Measurements from ENCODE around the gene KRTAP10-2. TPM values are rescaled to one million over a fixed set of nuclear protein-coding genes. Genes with fewer than 3 reads are reported as not detected.

Gene KRTAP10-2
- total and polyA plus RNA-seq, 3 donors from 2014 or later: not detected

- intact Hi-C loops (cut with DNase I; ENCODE audit: low total_unique reads): no loop called here
- no peak overlapping the region for H3K4me3 ChIP-seq
- no peaks in the 10 kb centered on the region for H3K27me3 ChIP-seq
- no peaks in the 10 kb centered on the region for H3K9me3 ChIP-seq
- no peak overlapping the region for H3K27ac ChIP-seq
- 75 to 77% methylated on average over 12 of the region's 12 CpGs for WGBS, 2 donors
- TF ChIP-seq CTCF (IDR thresholded peaks at IDR 0.05): no peak
- TF ChIP-seq POLR2A (IDR thresholded peaks at IDR 0.05): no peak
- H3K36me3 ChIP-seq (ENCODE audit: low read depth, missing control alignments): no peaks in the 10 kb centered on the region
- peak; percentile 31 for DNase-seq
- H3K4me1 ChIP-seq: no peaks in the 10 kb centered on the region
Observed at GRCh38 chr21:44509539-44509938, 41.8 kb downstream of the KRTAP10-2 start.

GRCh38 chr21:44508711-44509445, 42.4 kb downstream of the KRTAP10-2 start:
- 83 to 86% methylated on average over 13 to 30 of the region's 30 CpGs for WGBS, 2 donors
- DNase-seq: no peak
- H3K9me3 ChIP-seq: no peaks in the 10 kb centered on the region
- no peaks in the 10 kb centered on the region for H3K27me3 ChIP-seq
- H3K4me1 ChIP-seq: no peaks in the 10 kb centered on the region
- intact Hi-C loops (cut with DNase I; ENCODE audit: low total_unique reads): no loop called here
- no peak overlapping the region for H3K27ac ChIP-seq
- no peak overlapping the region for H3K4me3 ChIP-seq
- TF ChIP-seq CTCF (IDR thresholded peaks at IDR 0.05): no peak
- no peak for TF ChIP-seq POLR2A (IDR thresholded peaks at IDR 0.05)
- no peaks in the 10 kb centered on the region for H3K36me3 ChIP-seq (ENCODE audit: low read depth, missing control alignments)

DNA sequence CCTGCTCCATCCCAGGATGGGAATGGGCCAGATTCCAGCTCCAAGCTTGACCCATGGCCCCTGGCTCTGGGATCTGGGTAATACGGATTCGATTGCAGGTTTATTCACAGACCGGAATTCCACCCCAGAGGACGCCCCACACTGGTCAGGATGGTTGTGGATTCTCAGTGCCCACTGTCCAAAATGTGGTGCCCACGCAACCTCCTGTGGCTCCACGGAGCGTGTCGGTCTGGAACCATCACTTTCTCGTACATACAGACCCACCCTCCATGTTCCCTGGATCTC, 42.9 kb downstream of the KRTAP10-2 start:
- H3K9me3 ChIP-seq: no peaks in the 10 kb centered on the region
- H3K36me3 ChIP-seq (ENCODE audit: low read depth, missing control alignments): no peaks in the 10 kb centered on the region
- H3K4me3 ChIP-seq: no peak overlapping the region
- 83 to 84% methylated on average over 4 to 9 of the region's 9 CpGs for WGBS, 2 donors
- no peak for TF ChIP-seq POLR2A (IDR thresholded peaks at IDR 0.05)
- no peak for TF ChIP-seq CTCF (IDR thresholded peaks at IDR 0.05)
- H3K27me3 ChIP-seq: no peaks in the 10 kb centered on the region
- H3K27ac ChIP-seq: no peak overlapping the region
- no peaks in the 10 kb centered on the region for H3K4me1 ChIP-seq
- intact Hi-C loops (cut with DNase I; ENCODE audit: low total_unique reads): no loop called here
- no peak for DNase-seq

DNA sequence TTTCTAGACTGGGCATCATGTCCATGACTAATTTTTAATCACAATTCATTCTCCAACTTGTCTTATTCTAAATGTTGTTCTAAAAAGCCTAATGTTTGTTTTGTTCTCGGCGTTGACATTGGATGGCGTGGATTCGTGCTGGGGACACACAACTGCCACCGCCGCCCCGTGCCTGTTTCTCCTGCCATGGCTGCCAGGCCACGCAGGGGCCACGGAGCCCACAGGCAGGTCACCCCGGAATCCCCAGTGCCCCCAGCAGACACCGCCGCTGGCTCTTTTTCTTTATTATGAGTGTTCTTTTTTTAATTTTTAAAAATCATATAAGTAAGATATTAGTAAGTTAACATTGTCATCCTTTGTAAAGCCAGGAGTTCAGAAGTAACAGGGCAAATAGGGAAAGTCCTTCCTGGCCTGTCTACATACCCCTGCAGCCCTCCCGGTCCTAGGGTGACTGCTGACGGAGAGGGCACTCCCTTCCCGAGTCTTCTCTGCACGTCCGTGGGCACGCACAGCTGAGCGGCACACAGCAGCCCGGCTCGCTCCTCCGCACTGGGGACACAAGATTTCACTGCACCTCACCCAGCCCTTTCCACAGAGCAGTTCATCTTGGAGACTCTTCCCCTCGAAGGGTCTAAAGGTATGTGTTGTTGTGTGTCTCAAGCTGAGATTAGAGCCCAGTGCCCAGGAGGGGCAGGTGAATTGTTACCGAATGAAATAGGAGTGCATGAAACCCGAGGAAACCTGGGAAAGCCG, 43.5 kb downstream of the KRTAP10-2 start:
- TF ChIP-seq POLR2A (IDR thresholded peaks at IDR 0.05): no peak
- no peak for TF ChIP-seq CTCF (IDR thresholded peaks at IDR 0.05)
- Histone ChIP-seq H3K9me3 (no peaks in the 10 kb centered on the region), H3K36me3 (ENCODE audit: low read depth, missing control alignments) (no peaks in the 10 kb centered on the region), H3K27ac (no peak overlapping the region), H3K4me3 (no peak overlapping the region), H3K27me3 (no peaks in the 10 kb centered on the region), H3K4me1 (no peaks in the 10 kb centered on the region)
- no peak for DNase-seq
- 90 to 92% methylated on average over 26 of the region's 26 CpGs for WGBS, 2 donors
- intact Hi-C loops (cut with DNase I; ENCODE audit: low total_unique reads): no loop called here
